CD4-positive, alpha-beta T cell treated with Interleukin-4 for 1 hour (primary cell): Measurements from ENCODE around the gene ADAR.

Source experiments
- DNase-seq, 2 donors: peaks; one replicate each; pipeline ENCODE4 v3.0.0-alpha.2; 2020 to 2022

The ADAR gene

DNA sequence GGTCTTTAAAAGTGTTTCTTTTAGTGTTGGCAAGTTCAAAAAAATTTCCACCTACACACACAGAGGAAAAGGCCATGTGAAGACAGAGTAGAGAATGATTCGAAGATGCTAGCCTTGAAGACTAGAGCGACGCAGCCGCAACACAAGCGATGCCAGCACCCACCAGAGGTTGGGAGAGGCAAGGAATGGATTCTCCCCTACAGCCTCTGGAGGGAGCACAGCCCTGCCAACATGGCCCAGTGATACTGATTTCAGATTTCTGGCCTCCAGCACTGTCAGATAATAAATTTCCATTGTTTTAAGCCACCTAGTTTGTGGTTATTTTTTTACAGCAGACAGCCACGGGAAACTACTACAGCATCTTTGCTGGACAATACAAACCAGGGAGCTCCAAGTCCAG lies 6.9 kb upstream of the ADAR start:
- DNase-seq: no peak

DNA sequence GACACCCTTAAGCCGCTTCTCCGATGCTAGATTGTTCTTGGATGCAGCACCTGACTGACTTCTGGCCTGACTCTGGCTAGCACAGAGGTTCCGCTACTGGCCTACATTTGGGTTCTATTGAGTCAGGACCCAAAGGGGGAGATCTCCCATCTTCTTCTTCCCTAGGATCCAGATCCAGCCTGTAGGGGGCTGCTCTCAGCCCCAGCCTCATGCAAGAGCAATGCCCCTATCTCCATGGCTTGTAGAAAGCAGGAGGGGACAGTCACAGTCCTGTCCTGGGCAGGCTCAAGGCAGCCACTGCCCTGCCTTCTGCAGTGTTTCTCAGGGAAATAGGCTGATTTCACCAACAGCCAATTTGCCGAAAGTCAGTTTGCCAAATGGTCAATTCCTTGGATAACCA lies 6.3 kb upstream of the ADAR start:
- no peak for DNase-seq

DNA sequence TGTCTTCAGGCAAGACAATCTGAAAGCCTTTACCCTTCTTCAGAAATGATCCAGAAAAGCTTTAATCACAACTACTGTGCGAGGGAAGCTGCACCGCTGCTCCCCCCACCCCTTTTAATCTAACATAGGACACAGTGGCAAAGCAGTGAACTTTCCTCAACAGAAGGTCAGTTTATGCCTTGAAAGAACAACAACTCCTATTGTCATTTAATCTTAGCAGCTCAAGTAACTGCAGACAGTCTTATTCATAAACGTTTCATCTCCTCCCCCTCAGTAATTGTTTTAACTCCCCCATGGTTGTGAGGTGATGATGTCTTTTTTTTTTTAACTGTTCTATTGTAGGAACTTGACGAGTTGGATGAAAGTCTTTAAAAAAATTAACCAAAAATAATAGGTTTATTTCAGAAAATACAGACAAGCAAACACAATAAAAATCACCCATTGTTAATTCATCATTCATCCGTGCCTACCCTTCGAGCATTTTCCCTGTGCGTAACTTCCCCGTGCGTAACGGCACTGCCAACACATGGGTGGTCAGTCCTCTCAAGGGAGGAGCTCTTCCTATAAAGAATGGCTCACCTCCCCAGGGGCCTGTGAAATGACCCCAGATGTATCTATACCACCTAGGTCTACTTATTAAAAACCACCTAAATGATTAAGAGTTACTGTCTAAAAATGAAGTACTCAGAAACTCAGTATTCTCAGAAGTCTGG lies 3.3 kb upstream of the ADAR start:
- DNase-seq: no peak

DNA sequence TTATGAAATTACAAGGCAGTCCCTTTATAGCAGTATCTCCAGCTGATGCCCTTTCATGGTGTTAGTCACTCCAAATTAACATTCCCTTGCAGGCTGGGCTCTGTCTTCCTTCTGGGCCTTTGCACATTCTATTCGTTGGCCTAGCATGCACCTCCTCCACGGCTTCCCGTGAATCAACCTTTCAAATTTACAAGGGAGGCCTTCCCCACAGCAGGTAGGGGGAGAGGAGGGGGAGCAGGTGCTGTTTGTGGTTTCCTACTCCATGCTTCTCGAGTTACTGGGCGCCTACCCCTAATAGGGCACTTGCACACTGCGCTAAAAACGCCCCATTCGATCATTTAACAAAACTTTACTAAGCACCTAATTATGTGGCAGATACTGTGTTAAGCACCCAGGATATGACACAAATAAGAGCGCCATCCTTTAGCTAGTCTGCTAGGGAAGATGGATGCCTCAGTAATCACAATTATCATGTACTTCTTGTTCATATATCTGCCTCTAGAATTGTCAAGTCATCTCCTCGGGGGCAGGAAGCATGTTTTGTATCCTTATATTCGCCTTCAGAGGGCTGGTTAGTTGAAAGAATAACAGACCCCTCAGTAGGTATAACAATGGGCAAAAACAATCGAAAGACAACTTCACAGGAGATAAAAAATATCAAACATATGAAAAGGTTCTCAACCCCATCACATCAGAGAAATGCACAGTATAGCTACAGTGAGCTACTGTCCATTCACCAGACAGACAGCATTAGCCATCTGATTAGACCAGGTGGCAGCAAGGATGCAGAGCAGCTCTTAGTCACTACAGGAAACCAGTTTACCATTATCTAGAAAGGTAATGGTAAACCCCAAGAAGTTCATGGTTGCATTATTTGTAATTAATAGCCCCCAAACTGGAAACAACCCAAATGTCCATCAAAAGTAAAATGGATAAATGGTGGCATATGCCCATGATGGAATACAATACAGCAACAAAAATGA lies 1.7 kb upstream of the ADAR start:
- peak; percentile 65 to 82 for DNase-seq

- DNase-seq: peak; percentile 34 to 57
These were observed 648 bp upstream of the ADAR start for GRCh38 chr1:154608397-154609270.

- DNase-seq: peak in 1 of 2 donors; percentile 23
These were observed 829 bp downstream of the ADAR start for GRCh38 chr1:154607106-154607608.

DNA sequence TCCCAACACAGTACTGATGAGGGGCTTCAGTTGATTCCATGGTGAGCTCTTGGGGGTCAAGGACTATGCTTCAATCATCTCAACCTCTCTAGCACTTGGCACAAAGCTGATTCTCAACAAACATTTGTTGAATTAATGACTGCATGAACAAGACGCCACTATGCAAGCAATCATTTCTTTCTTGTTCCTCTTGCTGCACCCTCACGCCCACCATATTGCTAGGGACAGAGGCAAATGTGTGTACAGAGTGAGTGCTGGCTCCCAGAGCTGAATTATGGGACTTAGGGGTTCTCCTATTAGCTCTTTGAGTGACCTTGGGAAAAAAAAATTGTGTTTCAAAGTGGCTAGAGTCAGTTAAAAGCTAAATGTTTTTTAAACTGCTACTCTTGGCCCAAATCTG lies 2.5 kb downstream of the ADAR start:
- DNase-seq: no peak

- no peak for DNase-seq
These were observed 4.7 kb downstream of the ADAR start for GRCh38 chr1:154603317-154603716.

- DNase-seq: no peak
These were observed 8.3 kb downstream of the ADAR start for GRCh38 chr1:154599658-154600057.

DNA sequence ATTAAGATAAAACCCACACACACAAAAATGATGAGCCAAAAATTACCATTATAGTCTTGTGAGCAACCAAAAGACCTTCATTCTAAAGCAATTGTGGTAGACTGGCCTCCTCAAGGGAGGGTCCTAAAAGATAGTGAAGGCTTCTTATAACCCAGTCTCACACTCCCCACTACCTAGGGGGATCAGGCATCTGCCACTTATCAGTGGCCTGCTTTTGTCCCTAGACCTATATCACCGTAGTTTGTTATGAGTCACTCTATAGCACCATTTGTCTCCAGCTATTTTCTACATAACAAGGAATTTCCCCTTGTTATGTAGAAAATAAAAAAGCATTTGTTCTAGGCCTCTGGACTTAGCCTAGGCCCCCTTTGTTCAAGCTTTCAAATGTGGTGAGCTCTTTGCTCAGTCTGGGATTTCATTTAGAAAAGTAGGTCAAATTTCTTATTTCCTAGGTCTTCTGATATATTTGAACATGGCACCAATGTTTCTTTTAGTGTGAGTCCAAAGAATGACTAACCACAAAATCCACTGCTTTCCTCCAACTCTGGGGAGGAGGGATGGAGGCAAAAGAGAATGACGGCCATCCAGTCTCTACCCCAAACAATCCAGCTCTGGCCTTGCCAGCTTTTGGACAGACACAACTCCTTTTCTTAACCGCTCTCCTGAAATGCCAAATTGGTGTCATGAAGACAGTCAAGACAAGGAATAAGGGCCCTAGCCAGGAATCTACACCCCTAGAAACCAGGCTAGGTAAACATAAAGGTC lies 8.9 kb downstream of the ADAR start:
- DNase-seq: no peak

GRCh38 chr1:154595621-154596020 lies 12.4 kb downstream of the ADAR start:
- no peak for DNase-seq

GRCh38 chr1:154594811-154595210 lies 13.2 kb downstream of the ADAR start:
- DNase-seq: no peak

DNA sequence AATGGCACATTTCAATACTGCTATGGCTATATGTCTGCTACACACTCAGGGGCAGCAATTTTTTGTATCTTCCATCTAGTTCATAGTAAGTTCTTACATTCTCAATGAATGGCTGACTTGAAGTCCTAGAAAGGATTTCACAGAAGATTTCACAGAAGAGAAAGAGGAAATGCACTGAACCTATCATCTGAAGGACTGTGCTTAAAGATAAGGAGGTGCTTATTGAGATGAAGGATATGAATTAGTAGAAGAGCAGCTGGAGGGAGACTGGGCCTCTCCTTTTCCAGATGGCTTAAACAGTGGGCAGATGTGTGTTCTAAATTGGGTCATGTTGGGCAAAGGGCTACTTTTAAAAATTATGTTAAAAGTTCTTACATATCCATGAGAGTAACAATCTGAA lies 14.6 kb downstream of the ADAR start:
- no peak for DNase-seq

DNA sequence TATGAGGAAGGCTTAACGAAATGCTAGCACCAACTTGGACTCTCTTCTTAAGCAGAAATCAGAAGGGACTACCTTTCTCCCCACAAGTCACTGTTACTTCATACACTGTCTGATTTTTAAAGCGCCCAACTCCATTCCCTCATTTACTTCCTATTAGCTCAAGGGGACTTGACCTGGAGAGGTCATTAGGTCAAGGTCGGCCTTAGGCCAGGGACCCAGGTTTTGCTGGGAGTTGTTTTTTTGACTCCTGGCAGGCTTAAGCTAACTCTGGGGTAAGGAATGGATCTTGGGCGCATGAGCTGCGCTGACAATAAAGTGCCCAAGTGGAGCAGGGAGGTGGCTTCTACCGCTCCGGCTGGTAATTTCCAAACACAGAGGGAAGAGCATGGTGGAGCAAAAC lies 16.8 kb downstream of the ADAR start:
- DNase-seq: no peak

DNA sequence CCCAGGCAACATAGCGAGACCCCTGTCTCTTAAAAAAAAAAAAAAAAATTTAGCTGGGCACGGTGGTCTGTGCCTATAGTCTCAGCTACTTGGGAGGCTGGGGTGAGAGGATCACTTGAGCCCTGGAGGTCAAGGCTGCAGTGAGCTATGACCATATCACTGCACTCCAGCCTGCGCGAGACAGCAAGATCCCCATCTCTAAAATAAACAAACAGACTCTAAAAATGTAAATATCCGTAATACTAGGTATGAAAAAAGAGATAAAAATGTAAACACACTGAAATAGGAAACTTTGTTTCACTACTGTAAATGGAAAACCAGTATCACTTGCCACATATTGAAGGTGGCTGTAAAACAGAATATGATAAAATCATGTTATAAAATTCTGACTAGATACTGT lies 17.2 kb downstream of the ADAR start:
- no peak for DNase-seq

DNA sequence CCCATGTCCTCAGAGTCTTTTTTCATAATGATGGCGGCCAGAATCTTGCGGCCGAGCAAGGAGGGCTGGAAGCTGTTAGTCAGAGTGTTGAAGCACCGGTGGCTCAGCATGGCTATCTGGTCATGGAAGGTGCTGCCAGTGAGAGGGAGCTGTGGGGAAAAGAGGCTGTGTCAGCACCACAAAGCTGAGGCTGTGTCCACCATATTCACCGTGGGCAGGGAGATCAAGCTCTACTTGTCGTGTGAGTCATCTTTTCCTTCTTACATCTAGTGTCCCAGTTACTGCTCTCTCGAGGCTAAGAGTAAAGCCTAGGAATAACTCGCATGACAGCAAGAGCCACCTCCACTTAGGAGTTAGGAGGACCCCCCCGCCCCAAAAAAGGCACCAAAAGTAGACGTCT lies 18.2 kb downstream of the ADAR start:
- no peak for DNase-seq

- DNase-seq: no peak
These were observed 21.3 kb downstream of the ADAR start for GRCh38 chr1:154586641-154587040.

GRCh38 chr1:154586231-154586630 lies 21.8 kb downstream of the ADAR start:
- DNase-seq: no peak

GRCh38 chr1:154584267-154584994 lies 23.6 kb downstream of the ADAR start:
- no peak for DNase-seq

- DNase-seq: no peak
These were observed 24.2 kb downstream of the ADAR start for GRCh38 chr1:154583773-154584172.

DNA sequence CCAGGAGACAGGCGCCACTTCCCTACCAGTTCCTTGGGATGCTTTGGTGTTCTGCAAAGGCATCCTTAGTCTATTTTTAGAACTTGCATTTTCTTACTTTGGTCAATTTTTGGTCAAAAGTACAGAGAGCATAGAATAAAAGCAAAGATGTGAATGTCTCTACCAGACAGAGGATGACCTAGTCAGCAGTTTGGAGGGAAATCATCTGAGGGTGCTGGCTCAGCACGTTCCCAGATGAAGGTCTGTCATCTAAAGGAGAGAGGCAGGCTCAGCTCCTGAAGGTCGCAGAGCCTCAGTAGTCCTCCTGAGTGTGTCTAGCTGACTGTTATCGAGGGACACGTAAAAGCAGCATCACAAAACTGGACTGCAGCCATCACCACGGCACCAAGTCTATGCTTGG lies 25.1 kb downstream of the ADAR start:
- no peak for DNase-seq
